Kidney (tissue), 14 donors: ENCODE data around the gene MED14. TPM values are rescaled to one million over a fixed set of nuclear protein-coding genes. Genes with fewer than 3 reads are reported as not detected.

Experiments
- DNase-seq, 5 donors: peaks; one replicate each; pipeline ENCODE4 v3.0.0-alpha.2; 2013 to 2020
- FAIRE-seq: peaks from 2 replicates; lab custom pipeline; 2012; peaks lifted over from hg19 to GRCh38; lab: Jason Lieb, UNC
- H3K27ac ChIP-seq, 2 donors: one replicate each; pipeline ENCODE4 v1.7.0; 2013; ENCODE audit warnings: low read depth in 2 of 2, low read length in 2 of 2, inconsistent platforms in 1 of 2
- H3K27me3 ChIP-seq: one replicate; pipeline ENCODE4 v1.7.1; 2013; ENCODE audit warnings: low read length, inconsistent platforms; ENCODE audit not compliant: control insufficient read depth, insufficient read depth
- H3K36me3 ChIP-seq, 3 donors: one replicate each; pipeline versions ENCODE4 v1.7.0 to v1.7.1; 2013; ENCODE audit warnings: low read length in 3 of 3, control low read depth in 1 of 3, inconsistent platforms in 1 of 3; ENCODE audit not compliant: insufficient read depth in 3 of 3, control insufficient read depth in 2 of 3
- H3K4me1 ChIP-seq, 3 donors: one replicate each; pipeline versions ENCODE4 v1.7.0 to v1.7.1; 2013; ENCODE audit warnings: low read length in 3 of 3, inconsistent platforms in 1 of 3, low read depth in 1 of 3; ENCODE audit not compliant: control insufficient read depth in 2 of 3, insufficient read depth in 2 of 3
- H3K4me3 ChIP-seq, 3 donors: one replicate each; pipeline versions ENCODE4 v1.7.0 to v1.8.1; 2013; ENCODE audit warnings: low read length in 3 of 3, control low read depth in 1 of 3, inconsistent platforms in 1 of 3
- H3K9ac ChIP-seq, 3 donors: one replicate each; pipeline versions ENCODE4 v1.7.0 to v1.7.1; 2013; ENCODE audit warnings: low read length in 3 of 3, control low read depth in 1 of 3, inconsistent platforms in 1 of 3
- H3K9me3 ChIP-seq, 3 donors: one replicate each; pipeline versions ENCODE4 v1.7.0 to v1.7.1; 2013; ENCODE audit warnings: low read length in 3 of 3, control low read depth in 1 of 3, inconsistent platforms in 1 of 3; ENCODE audit not compliant: control insufficient read depth in 2 of 3, insufficient read depth in 1 of 3
- intact Hi-C: fragments of 100-400 bp; cut with DNase I; formaldehyde crosslinking; loops from one replicate; pipeline ENCODE4 v1.11.1; 2022
- polyA plus RNA-seq: library from polyadenylated mRNA; stranded (reverse); fragments of 350-450 nt; fragmentation: Illumina TruSeq; extraction: RNeasy Lipid Tissue Mini Kit (QIAGEN cat#74804); gene quantifications from one replicate; pipeline ENCODE4 v1.2.3, GENCODE V29; 2014; ENCODE audit warnings: low read depth, low replicate concordance; ENCODE audit not compliant: insufficient read depth
- total RNA-seq: library from RNA; stranded (reverse); fragmentation: NEBNext Ultra II Directional; extraction: Animal tissue kit (Norgen Biotek cat#: 25700); gene quantifications from one replicate; pipeline ENCODE4 v1.2.1, GENCODE V29; 2021
- TF ChIP-seq, protein P1 (sequence below): IDR thresholded peaks from 3 replicates; pipeline ENCODE4 v1.5.1; 2012; ENCODE audit warnings: mild to moderate bottlenecking, moderate library complexity, borderline replicate concordance; ENCODE audit not compliant: insufficient read depth; ENCODE audit errors: extremely low read depth
- donor health status: control.
- donor health status: control.
- donor health status: control.
- donor health status: control.
- donor health status: control.
- donor health status: DM: yes; HTN: yes; CAD: no.
- donor health status: Normal renal cell carcinoma (clear cell type).

The MED14 gene
- total and polyA plus RNA-seq, 2 donors from 2014 or later, result 5.9 to 53.7 TPM

DNA sequence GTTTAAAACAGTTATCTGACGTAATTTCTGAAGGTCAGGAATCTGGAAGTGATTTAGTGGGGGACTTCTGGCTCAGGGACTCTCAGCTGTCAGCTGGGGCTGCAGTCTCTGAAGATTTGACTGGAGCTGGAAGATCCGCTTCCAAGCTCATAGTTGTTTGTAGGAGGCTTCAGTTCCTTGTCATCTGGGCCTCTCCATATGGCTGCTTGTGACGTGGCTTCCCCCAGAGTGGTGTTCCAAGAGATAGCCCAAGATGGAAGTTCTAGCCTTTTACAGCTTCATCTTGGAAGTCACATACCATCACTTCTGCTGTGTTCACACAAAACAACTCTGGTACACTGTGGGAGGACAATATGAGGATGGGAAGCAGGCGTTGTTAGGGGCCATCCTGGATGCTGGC lies 110.0 kb downstream of the MED14 start:
- H3K27me3 ChIP-seq, result peaks cover 4% of the 10 kb centered on the region
- H3K9me3 ChIP-seq, result no peaks in the 10 kb centered on the region
- FAIRE-seq (no peak), DNase-seq (no peak)
- no peak overlapping the region for H3K9ac ChIP-seq
- TF ChIP-seq, protein P1, sequence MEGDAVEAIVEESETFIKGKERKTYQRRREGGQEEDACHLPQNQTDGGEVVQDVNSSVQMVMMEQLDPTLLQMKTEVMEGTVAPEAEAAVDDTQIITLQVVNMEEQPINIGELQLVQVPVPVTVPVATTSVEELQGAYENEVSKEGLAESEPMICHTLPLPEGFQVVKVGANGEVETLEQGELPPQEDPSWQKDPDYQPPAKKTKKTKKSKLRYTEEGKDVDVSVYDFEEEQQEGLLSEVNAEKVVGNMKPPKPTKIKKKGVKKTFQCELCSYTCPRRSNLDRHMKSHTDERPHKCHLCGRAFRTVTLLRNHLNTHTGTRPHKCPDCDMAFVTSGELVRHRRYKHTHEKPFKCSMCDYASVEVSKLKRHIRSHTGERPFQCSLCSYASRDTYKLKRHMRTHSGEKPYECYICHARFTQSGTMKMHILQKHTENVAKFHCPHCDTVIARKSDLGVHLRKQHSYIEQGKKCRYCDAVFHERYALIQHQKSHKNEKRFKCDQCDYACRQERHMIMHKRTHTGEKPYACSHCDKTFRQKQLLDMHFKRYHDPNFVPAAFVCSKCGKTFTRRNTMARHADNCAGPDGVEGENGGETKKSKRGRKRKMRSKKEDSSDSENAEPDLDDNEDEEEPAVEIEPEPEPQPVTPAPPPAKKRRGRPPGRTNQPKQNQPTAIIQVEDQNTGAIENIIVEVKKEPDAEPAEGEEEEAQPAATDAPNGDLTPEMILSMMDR, result no peak
- no peak overlapping the region for H3K4me3 ChIP-seq
- H3K27ac ChIP-seq, result no peak overlapping the region
- H3K36me3 ChIP-seq, result peaks cover 2 to 6% (median 6%) of the 10 kb centered on the region in 3 donors
- H3K4me1 ChIP-seq, result peaks cover 0 to 4% (median 0%) of the 10 kb centered on the region in 3 donors
- intact Hi-C loops, result no loop called here

DNA sequence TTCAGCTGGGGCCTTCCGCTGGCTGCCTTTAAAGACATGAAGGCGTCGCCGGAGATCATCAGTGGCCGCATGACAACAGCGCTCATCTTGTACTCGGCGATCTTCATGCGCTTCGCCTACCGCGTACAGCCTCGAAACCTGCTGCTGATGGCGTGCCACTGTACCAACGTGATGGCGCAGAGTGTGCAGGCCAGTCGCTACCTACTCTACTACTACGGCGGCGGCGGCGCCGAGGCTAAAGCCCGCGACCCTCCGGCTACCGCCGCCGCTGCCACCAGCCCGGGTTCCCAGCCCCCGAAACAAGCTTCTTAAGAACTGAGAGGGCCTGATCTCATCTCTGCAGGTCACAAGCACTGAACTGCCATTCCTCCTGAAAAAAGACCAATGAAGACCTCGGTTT lies 111.7 kb downstream of the MED14 start:
- DNase-seq, result no peak
- Histone ChIP-seq H3K36me3 (peaks cover 0 to 6% (median 3%) of the 10 kb centered on the region in 3 donors), H3K27me3 (peaks cover 2% of the 10 kb centered on the region), H3K27ac (no peak overlapping the region), H3K9me3 (no peaks in the 10 kb centered on the region), H3K4me3 (no peak overlapping the region), H3K9ac (no peak overlapping the region), H3K4me1 (peaks cover 0 to 4% (median 0%) of the 10 kb centered on the region in 3 donors)
- intact Hi-C loops, result no loop called here
- TF ChIP-seq, protein P1, result no peak
- FAIRE-seq, result no peak

DNA sequence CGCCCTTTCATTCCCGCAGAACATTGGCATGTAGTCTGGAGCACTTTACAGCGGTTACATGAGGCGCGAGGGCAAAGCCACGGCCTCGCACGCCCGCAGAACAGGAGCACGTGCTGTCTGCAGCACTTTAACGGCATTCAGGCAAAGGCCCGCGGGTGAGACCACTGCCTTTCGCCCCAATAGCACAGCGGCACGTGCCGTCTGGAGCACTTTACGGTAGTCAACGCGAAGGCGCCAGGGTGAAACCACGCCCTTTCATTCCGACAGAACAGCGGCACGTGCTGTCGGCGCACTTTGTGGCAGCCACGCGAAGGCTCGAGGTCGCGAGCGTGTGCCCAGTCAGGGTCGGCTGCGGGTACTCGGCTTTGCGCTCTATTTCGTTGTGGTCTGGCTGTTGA lies 112.2 kb downstream of the MED14 start, which contains the start of gene MPC1L:
Gene MPC1L (plus strand): TSS at position 290 of the 398 bp plus-strand sequence. CDS start 138 bp downstream, outside the sequence.
- Histone ChIP-seq H3K4me3 (peak within 1 kb of the TSS in 2 of 3 donors; percentile 17 to 34), H3K36me3 (peaks cover 0 to 3% (median 0%) of the 10 kb centered on the region in 3 donors), H3K4me1 (peaks cover 0 to 4% (median 0%) of the 10 kb centered on the region in 3 donors), H3K27me3 (peaks cover 2% of the 10 kb centered on the region), H3K9ac (no peak within 1 kb of the TSS), H3K27ac (no peak within 1 kb of the TSS), H3K9me3 (no peaks in the 10 kb centered on the region)
- intact Hi-C loops, result no loop called here
- TF ChIP-seq, protein P1, result no peak
- DNase-seq, result no peak
- no peak for FAIRE-seq
